ENCODE data around the gene FGF8. TPM values are rescaled to one million over a fixed set of nuclear protein-coding genes. Genes with fewer than 3 reads are reported as not detected.

Gene FGF8
- total RNA-seq, 3 donors from 2014 or later, result not detected

- Histone ChIP-seq H3K27ac (no peak overlapping the region), H3K36me3 (no peaks in the 10 kb centered on the region)
Observed at GRCh38 chr10:101781984-101782810, 6.3 kb upstream of the FGF8 start.

DNA sequence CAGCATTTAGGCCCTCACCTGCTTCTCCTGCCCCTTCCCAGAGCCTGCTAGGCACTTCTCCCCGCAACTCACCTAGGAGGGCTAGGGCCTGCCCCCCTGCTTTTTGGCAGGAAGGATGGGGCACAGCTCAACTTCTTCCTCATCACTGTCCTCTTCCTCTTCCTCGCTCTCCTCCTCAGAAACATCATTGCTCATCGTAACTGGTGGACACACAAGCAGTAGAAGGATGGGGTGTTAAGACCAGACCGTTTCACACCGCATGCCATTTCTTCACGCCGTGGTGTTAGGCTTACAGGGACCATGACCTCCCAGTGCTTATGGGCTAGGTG, 5.7 kb upstream of the FGF8 start:
- Histone ChIP-seq H3K9me3 (no peaks in the 10 kb centered on the region), H3K36me3 (no peaks in the 10 kb centered on the region), H3K4me1 (peaks cover 6 to 8% of the 10 kb centered on the region in 2 donors), H3K27me3 (peaks cover under 1 to 29% of the 10 kb centered on the region in 2 donors), H3K4me3 (no peak overlapping the region), H3K27ac (no peak overlapping the region)
- no peak for DNase-seq (ENCODE audit: low spot score in 2 of 2)
- intact Hi-C loops (cut with DNase I; ENCODE audit: low total_unique reads), result no loop called here
- no peak for TF ChIP-seq POLR2AphosphoS5 (IDR thresholded peaks at IDR 0.05)
- TF ChIP-seq, protein P1, sequence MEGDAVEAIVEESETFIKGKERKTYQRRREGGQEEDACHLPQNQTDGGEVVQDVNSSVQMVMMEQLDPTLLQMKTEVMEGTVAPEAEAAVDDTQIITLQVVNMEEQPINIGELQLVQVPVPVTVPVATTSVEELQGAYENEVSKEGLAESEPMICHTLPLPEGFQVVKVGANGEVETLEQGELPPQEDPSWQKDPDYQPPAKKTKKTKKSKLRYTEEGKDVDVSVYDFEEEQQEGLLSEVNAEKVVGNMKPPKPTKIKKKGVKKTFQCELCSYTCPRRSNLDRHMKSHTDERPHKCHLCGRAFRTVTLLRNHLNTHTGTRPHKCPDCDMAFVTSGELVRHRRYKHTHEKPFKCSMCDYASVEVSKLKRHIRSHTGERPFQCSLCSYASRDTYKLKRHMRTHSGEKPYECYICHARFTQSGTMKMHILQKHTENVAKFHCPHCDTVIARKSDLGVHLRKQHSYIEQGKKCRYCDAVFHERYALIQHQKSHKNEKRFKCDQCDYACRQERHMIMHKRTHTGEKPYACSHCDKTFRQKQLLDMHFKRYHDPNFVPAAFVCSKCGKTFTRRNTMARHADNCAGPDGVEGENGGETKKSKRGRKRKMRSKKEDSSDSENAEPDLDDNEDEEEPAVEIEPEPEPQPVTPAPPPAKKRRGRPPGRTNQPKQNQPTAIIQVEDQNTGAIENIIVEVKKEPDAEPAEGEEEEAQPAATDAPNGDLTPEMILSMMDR (IDR thresholded peaks at IDR 0.05), result no peak
- TF ChIP-seq POLR2A (IDR thresholded peaks at IDR 0.05), result no peak

More at GRCh38 chr10:101781984-101782810, 6.3 kb upstream of the FGF8 start:
- intact Hi-C loops (cut with DNase I; ENCODE audit: low total_unique reads), result no loop called here
- Histone ChIP-seq H3K4me1 (peaks cover 6 to 8% of the 10 kb centered on the region in 2 donors), H3K4me3 (peak overlapping the region; percentile 49 to 87 (median 79)), H3K27me3 (peaks cover 0 to 24% of the 10 kb centered on the region in 2 donors), H3K9me3 (no peaks in the 10 kb centered on the region)
- TF ChIP-seq POLR2AphosphoS5 (IDR thresholded peaks at IDR 0.05) (no peak), POLR2A (IDR thresholded peaks at IDR 0.05) (no peak)
- TF ChIP-seq, protein P1 (IDR thresholded peaks at IDR 0.05), result no peak
- DNase-seq (ENCODE audit: low spot score in 2 of 2), result no peak

DNA sequence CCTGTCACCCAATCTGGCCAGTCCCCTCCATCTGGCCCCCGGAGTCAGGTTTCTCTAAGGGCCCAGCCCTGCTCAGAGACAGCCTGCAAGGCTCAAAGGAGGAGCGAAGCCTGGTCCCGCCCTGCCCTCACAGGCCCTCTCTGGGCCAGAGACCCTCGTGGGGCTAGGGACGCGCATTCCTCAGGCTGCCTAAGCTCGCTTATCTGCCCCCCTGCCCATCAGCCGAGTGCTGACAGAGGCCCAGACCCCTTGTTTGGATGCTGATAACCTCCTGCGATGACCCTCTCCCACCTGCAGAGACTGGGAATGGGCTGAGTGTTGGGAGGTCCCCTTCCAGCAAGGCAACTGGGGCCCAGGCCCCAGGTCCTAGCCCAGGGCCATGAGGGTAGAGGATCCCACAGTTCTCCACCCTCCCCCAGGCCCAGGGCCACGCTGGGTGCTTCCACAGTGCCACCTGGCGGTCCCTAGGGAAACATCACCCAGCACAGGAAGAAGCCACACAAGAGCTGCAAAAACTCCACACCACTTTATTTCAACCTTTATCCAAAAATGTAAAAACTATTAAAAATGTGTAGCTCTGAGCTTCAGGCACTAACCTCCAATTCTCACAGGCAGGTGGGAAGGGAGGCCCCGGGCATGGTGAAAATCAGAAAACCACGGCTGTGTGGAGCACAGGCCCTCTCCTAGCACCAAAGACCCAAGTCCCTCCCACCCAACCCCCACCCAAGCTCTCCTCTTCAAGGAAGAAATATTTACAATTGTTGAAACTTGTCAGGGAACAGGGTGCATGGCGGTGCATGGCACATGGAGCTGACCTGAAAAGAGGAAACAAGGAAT, 5.1 kb upstream of the FGF8 start:
- no peak for TF ChIP-seq POLR2AphosphoS5 (IDR thresholded peaks at IDR 0.05)
- TF ChIP-seq, protein P1 (IDR thresholded peaks at IDR 0.05), result peak; percentile 40 to 85 (median 71)
- peaks cover 4 to 35% of the 10 kb centered on the region in 2 donors for H3K27me3 ChIP-seq
- H3K27ac ChIP-seq, result no peak overlapping the region
- intact Hi-C loops (cut with DNase I; ENCODE audit: low total_unique reads), result no loop called here
- peaks cover 6 to 12% of the 10 kb centered on the region in 2 donors for H3K4me1 ChIP-seq
- H3K4me3 ChIP-seq, result no peak overlapping the region
- no peak for DNase-seq (ENCODE audit: low spot score in 2 of 2)
- H3K36me3 ChIP-seq, result no peaks in the 10 kb centered on the region
- no peaks in the 10 kb centered on the region for H3K9me3 ChIP-seq

DNA sequence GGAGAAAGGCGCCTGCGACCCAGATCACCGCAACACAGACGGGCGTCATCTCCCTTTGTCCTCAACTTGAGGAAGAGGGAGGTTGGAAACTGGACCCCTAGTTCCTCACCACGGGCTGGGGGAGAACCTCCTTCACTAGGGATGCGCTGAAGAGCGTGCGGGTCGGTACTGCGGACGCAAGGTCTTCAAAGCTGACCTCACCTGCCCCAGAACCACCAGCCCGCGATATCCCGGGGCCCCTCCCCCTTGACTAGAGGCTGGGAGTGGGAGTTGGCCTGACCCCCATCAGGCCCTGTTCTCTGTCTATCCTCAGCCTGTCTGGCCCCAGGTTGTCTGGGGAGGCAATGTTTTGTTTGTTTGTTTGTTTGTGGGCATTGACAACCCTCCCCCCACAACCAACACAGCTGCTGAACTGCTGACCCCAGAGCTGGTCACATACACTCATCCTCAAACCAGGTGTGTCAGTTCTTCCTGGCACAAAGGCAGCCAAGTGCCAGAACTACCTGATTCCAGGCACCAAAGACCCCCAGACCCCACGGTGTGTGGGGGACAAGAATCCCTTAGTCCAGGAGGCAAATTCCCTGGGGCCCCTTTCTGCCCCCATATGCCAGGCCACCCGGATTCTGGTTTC, 4.4 kb upstream of the FGF8 start:
- H3K27ac ChIP-seq, result no peak overlapping the region
- intact Hi-C loops (cut with DNase I; ENCODE audit: low total_unique reads), result no loop called here
- DNase-seq (ENCODE audit: low spot score in 2 of 2), result no peak
- peaks cover 4 to 39% of the 10 kb centered on the region in 2 donors for H3K27me3 ChIP-seq
- H3K4me3 ChIP-seq, result peak overlapping the region; percentile 36 to 60 (median 44)
- peaks cover 9 to 12% of the 10 kb centered on the region in 2 donors for H3K4me1 ChIP-seq
- H3K36me3 ChIP-seq, result no peaks in the 10 kb centered on the region
- H3K9me3 ChIP-seq, result no peaks in the 10 kb centered on the region
- TF ChIP-seq, protein P1 (IDR thresholded peaks at IDR 0.05), result no peak
- TF ChIP-seq POLR2A (IDR thresholded peaks at IDR 0.05), result no peak

Measured in breast epithelium (tissue), 4 donors.